Type B pancreatic cell (in vitro differentiated cells): ENCODE results near the gene CREB5. TPM values are rescaled to one million over a fixed set of nuclear protein-coding genes. Genes with fewer than 3 reads are reported as not detected.

Experiments
- DNase-seq: peaks from one replicate; pipeline ENCODE4 v3.0.0; 2021; ENCODE audit warnings: mixed read lengths; ENCODE audit not compliant: unreplicated experiment; ENCODE audit errors: extremely low spot score
- H3K27ac Mint-ChIP-seq: 2 replicates; pipeline ENCODE4 v1.8.0; 2021; ENCODE audit warnings: mild to moderate bottlenecking, mixed read lengths
- H3K27me3 Mint-ChIP-seq: 2 replicates; pipeline ENCODE4 v1.8.0; 2021; ENCODE audit warnings: mixed read lengths
- H3K36me3 Mint-ChIP-seq: 2 replicates; pipeline ENCODE4 v1.8.0; 2021; ENCODE audit warnings: mixed read lengths
- H3K4me1 Mint-ChIP-seq: one replicate; pipeline ENCODE4 v1.8.0; 2021; ENCODE audit warnings: mixed read lengths; ENCODE audit not compliant: unreplicated experiment
- H3K4me3 Mint-ChIP-seq: 2 replicates; pipeline ENCODE4 v1.8.0; 2021; ENCODE audit warnings: mild to moderate bottlenecking, mixed read lengths
- H3K9me3 Mint-ChIP-seq: 2 replicates; pipeline ENCODE4 v1.8.0; 2021; ENCODE audit warnings: mixed read lengths
- CTCF ChIP-seq: fragments of 200-600 bp; sonication (generic); conservative IDR thresholded peaks from 2 replicates; pipeline ENCODE4 v1.5.0; 2021; ENCODE audit warnings: antibody characterized with exemption, mild to moderate bottlenecking
- total RNA-seq: library from RNA; stranded (reverse); gene quantifications from 2 replicates; pipeline ENCODE4 v1.2.1, GENCODE V29; 2021; ENCODE audit warnings: low replicate concordance

CREB5 gene
- total RNA-seq, 1 donor from 2014 or later = 31.0 TPM

- Mint-ChIP-seq H3K9me3 (no peaks in the 10 kb centered on the region), H3K36me3 (no peaks in the 10 kb centered on the region), H3K4me3 (no peak overlapping the region), H3K4me1 (peaks cover 7% of the 10 kb centered on the region), H3K27me3 (peaks cover 10% of the 10 kb centered on the region), H3K27ac (no peak overlapping the region)
- no peak for DNase-seq
- no peak for TF ChIP-seq CTCF
Measured at GRCh38 chr7:28792858-28793257, 380.5 kb downstream of the CREB5 start.

- H3K4me1 Mint-ChIP-seq = peaks cover under 1% of the 10 kb centered on the region
- no peak overlapping the region for H3K4me3 Mint-ChIP-seq
- peaks cover 10% of the 10 kb centered on the region for H3K27me3 Mint-ChIP-seq
- H3K9me3 Mint-ChIP-seq = no peaks in the 10 kb centered on the region
- no peak for TF ChIP-seq CTCF
- no peaks in the 10 kb centered on the region for H3K36me3 Mint-ChIP-seq
- H3K27ac Mint-ChIP-seq = no peak overlapping the region
- DNase-seq = no peak
Measured at GRCh38 chr7:28793381-28794085, 381.2 kb downstream of the CREB5 start.

GRCh38 chr7:28798274-28798673 is 386.0 kb downstream of the CREB5 start:
- DNase-seq = no peak
- Mint-ChIP-seq H3K4me1 (no peaks in the 10 kb centered on the region), H3K9me3 (no peaks in the 10 kb centered on the region), H3K36me3 (no peaks in the 10 kb centered on the region), H3K27ac (no peak overlapping the region), H3K4me3 (no peak overlapping the region), H3K27me3 (peaks cover 4% of the 10 kb centered on the region)
- TF ChIP-seq CTCF = no peak

GRCh38 chr7:28799619-28800018 is 387.3 kb downstream of the CREB5 start:
- H3K4me3 Mint-ChIP-seq = no peak overlapping the region
- no peaks in the 10 kb centered on the region for H3K9me3 Mint-ChIP-seq
- peaks cover 9% of the 10 kb centered on the region for H3K27me3 Mint-ChIP-seq
- H3K36me3 Mint-ChIP-seq = peaks cover 6% of the 10 kb centered on the region
- TF ChIP-seq CTCF = no peak
- no peaks in the 10 kb centered on the region for H3K4me1 Mint-ChIP-seq
- no peak overlapping the region for H3K27ac Mint-ChIP-seq
- no peak for DNase-seq

- no peak for TF ChIP-seq CTCF
- H3K27ac Mint-ChIP-seq = no peak overlapping the region
- no peaks in the 10 kb centered on the region for H3K9me3 Mint-ChIP-seq
- H3K27me3 Mint-ChIP-seq = peaks cover 10% of the 10 kb centered on the region
- no peak for DNase-seq
- peaks cover 6% of the 10 kb centered on the region for H3K36me3 Mint-ChIP-seq
- H3K4me3 Mint-ChIP-seq = no peak overlapping the region
- no peaks in the 10 kb centered on the region for H3K4me1 Mint-ChIP-seq
Measured at GRCh38 chr7:28800150-28800549, 387.8 kb downstream of the CREB5 start.
